Sciatic nerve (tissue), 2 donors: ENCODE results near the gene GAREM2. TPM values are rescaled to one million over a fixed set of nuclear protein-coding genes. Genes with fewer than 3 reads are reported as not detected.
A peak's percentile ranks its signal among the peaks of the same experiment; 100 is the strongest.
"Not testable (repeated sequence)": the region's sequence is repeated elsewhere in the genome, so short reads cannot be mapped to it uniquely, and the experiment has no call there.

Experiments used
- ATAC-seq: fragments of 200-7000 bp; cut with Tn5 transposase; one replicate; pipeline ENCODE4 v1.9.1; 2020; ENCODE audit warnings: mild to moderate bottlenecking, moderate library complexity
- DNase-seq: peaks from one replicate; pipeline ENCODE4 v3.0.0-alpha.2; 2020; ENCODE audit warnings: low spot score
- intact Hi-C: fragments of 100-400 bp; cut with DNase I; formaldehyde crosslinking; loops from one replicate; pipeline ENCODE4 v1.14.2; 2022
- total RNA-seq: library from RNA; stranded (reverse); fragmentation: NEBNext Ultra II Directional; extraction: Animal tissue kit (Norgen Biotek cat#: 25700); gene quantifications from one replicate; pipeline ENCODE4 v1.2.1, GENCODE V29; 2021
- donor health status: DM: no; HTN: no; CAD: no.
- donor health status: DM: no; HTN: no; CAD: no.

GAREM2 gene
- total RNA-seq, 1 donor from 2014 or later, result 6.8 TPM

- ATAC-seq, intact Hi-C loops: not testable (repeated sequence)
- peak; percentile 22 for DNase-seq
Observed at GRCh38 chr2:26166541-26166940, 6.3 kb upstream of the GAREM2 start.

- intact Hi-C loops, result no loop called here
- ATAC-seq (no peak), DNase-seq (no peak)
Observed at GRCh38 chr2:26168785-26169184, 4.1 kb upstream of the GAREM2 start.

GRCh38 chr2:26169226-26169625 is 3.7 kb upstream of the GAREM2 start:
- intact Hi-C loops, result no loop called here
- DNase-seq (peak; percentile 12), ATAC-seq (no peak)

GRCh38 chr2:26169681-26170414 is 3.0 kb upstream of the GAREM2 start:
- intact Hi-C loops, result no loop called here
- ATAC-seq (no peak), DNase-seq (peak; percentile 47)

- DNase-seq (peak; percentile 48), ATAC-seq (no peak)
- intact Hi-C loops, result no loop called here
Observed at GRCh38 chr2:26170795-26171194, 2.1 kb upstream of the GAREM2 start.

GRCh38 chr2:26172189-26172870 is 558 bp upstream of the GAREM2 start:
- intact Hi-C loops, result no loop called here
- no peak for ATAC-seq
- peak; percentile 52 for DNase-seq

GRCh38 chr2:26173776-26174482 is 1.0 kb downstream of the GAREM2 start:
- no peak for ATAC-seq
- peak; percentile 50 for DNase-seq
- intact Hi-C loops, result no loop called here

GRCh38 chr2:26174691-26175465 is 2.0 kb downstream of the GAREM2 start:
- intact Hi-C loops, result no loop called here
- peak; percentile 49 for DNase-seq
- no peak for ATAC-seq

GRCh38 chr2:26175466-26176278 is 2.8 kb downstream of the GAREM2 start:
- peak; percentile 39 for DNase-seq
- intact Hi-C loops, result no loop called here
- ATAC-seq, result no peak

GRCh38 chr2:26176279-26176615 is 3.4 kb downstream of the GAREM2 start:
- intact Hi-C loops, result no loop called here
- ATAC-seq (no peak), DNase-seq (no peak)

GRCh38 chr2:26177122-26177521 is 4.2 kb downstream of the GAREM2 start:
- DNase-seq (no peak), ATAC-seq (no peak)
- intact Hi-C loops, result no loop called here

- DNase-seq, result no peak
- intact Hi-C loops, result no loop called here
- ATAC-seq, result no peak
Observed at GRCh38 chr2:26178246-26178645, 5.4 kb downstream of the GAREM2 start.

- DNase-seq (no peak), ATAC-seq (peak; percentile 58)
- intact Hi-C loops, result no loop called here
Observed at GRCh38 chr2:26178746-26179436, 6.0 kb downstream of the GAREM2 start.

GRCh38 chr2:26179446-26179913 is 6.6 kb downstream of the GAREM2 start:
- no peak for ATAC-seq
- intact Hi-C loops, result no loop called here
- DNase-seq, result no peak

GRCh38 chr2:26182441-26182840 is 9.6 kb downstream of the GAREM2 start:
- intact Hi-C loops, result no loop called here
- ATAC-seq (no peak), DNase-seq (no peak)

- DNase-seq (no peak), ATAC-seq (no peak)
- intact Hi-C loops, result no loop called here
Observed at GRCh38 chr2:26182887-26183630, 10.2 kb downstream of the GAREM2 start.

- intact Hi-C loops, result no loop called here
- ATAC-seq (no peak), DNase-seq (no peak)
Observed at GRCh38 chr2:26184121-26184520, 11.2 kb downstream of the GAREM2 start.
